ENCODE measurements around the gene CYTH4. TPM values are rescaled to one million over a fixed set of nuclear protein-coding genes. Genes with fewer than 3 reads are reported as not detected.
A peak's percentile ranks its signal among the peaks of the same experiment; 100 is the strongest.

The CYTH4 gene
- total and polyA plus RNA-seq, 4 donors, result 10.5 to 84.2 (median 35.0) TPM

- Histone ChIP-seq H3K4me3 (no peak overlapping the region), H3K27ac (ENCODE audit: low read depth in 1 of 2, low read length in 1 of 2) (peak overlapping the region in 1 of 2 donors; percentile 58), H3K9ac (ENCODE audit: insufficient read depth in 1 of 2, low read length in 2 of 2) (no peak overlapping the region), H3K27me3 (ENCODE audit: control insufficient read depth in 3 of 3, insufficient read depth in 3 of 3, low read length in 2 of 3) (peaks cover 0 to 3% (median 0%) of the 10 kb centered on the region in 3 donors), H3K36me3 (ENCODE audit: control insufficient read depth in 4 of 4, insufficient read depth in 4 of 4, low read length in 4 of 4) (peaks cover 0 to 8% (median 0%) of the 10 kb centered on the region in 4 donors), H3K4me1 (ENCODE audit: control insufficient read depth in 5 of 5, insufficient read depth in 5 of 5, low read length in 5 of 5) (no peaks in the 10 kb centered on the region), H3K9me3 (ENCODE audit: control insufficient read depth in 4 of 4, insufficient read depth in 3 of 4, low read length in 3 of 4) (no peaks in the 10 kb centered on the region)
- no peak for TF ChIP-seq CTCF (IDR thresholded peaks at IDR 0.05; ENCODE audit: control extremely low read depth, extremely low read depth)
- WGBS, 2 donors, result 57 to 74% methylated on average over 4 of the region's 4 CpGs
- DNase-seq, result no peak
- no peak for ATAC-seq (ENCODE audit: insufficient read depth, low FRiP score)
These were observed 17.7 kb downstream of the CYTH4 start for GRCh38 chr22:37299969-37300509.

DNA sequence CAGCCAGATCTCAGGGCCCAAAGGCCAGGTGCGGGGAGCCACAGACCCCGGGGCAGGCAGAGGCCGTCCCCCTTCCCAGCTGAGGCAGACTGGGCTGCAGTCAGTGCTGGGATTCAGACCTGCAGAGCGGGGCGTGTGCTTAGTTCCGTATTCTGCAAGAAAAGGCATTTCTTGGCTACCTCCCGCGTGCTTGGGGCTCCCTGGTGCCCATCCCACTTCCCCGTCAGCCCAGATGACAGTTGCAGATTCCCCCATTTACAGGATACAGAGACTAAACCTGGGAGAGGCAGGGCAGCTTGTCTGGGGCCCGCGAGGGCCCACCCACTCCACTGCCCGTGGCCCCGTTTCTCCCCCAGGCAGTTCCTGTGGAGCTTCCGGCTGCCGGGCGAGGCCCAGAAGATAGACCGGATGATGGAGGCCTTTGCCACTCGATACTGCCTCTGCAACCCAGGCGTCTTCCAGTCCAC is 18.3 kb downstream of the CYTH4 start:
- DNase-seq (no peak), ATAC-seq (ENCODE audit: insufficient read depth, low FRiP score) (no peak)
- Histone ChIP-seq H3K9me3 (ENCODE audit: control insufficient read depth in 4 of 4, insufficient read depth in 3 of 4, low read length in 3 of 4) (no peaks in the 10 kb centered on the region), H3K4me1 (ENCODE audit: control insufficient read depth in 5 of 5, insufficient read depth in 5 of 5, low read length in 5 of 5) (no peaks in the 10 kb centered on the region), H3K4me3 (no peak overlapping the region), H3K36me3 (ENCODE audit: control insufficient read depth in 4 of 4, insufficient read depth in 4 of 4, low read length in 4 of 4) (peaks cover 0 to 6% (median 0%) of the 10 kb centered on the region in 4 donors), H3K27me3 (ENCODE audit: control insufficient read depth in 3 of 3, insufficient read depth in 3 of 3, low read length in 2 of 3) (no peaks in the 10 kb centered on the region), H3K9ac (ENCODE audit: insufficient read depth in 1 of 2, low read length in 2 of 2) (no peak overlapping the region), H3K27ac (ENCODE audit: low read depth in 1 of 2, low read length in 1 of 2) (peak overlapping the region in 1 of 2 donors; percentile 58)
- 14 to 42% methylated on average over 19 of the region's 19 CpGs for WGBS, 2 donors
- TF ChIP-seq CTCF (IDR thresholded peaks at IDR 0.05; ENCODE audit: control extremely low read depth, extremely low read depth), result no peak

- Histone ChIP-seq H3K4me3 (no peak overlapping the region), H3K36me3 (ENCODE audit: control insufficient read depth in 4 of 4, insufficient read depth in 4 of 4, low read length in 4 of 4) (peaks cover 0 to 4% (median 0%) of the 10 kb centered on the region in 4 donors), H3K27ac (ENCODE audit: low read depth in 1 of 2, low read length in 1 of 2) (peak overlapping the region in 1 of 2 donors; percentile 58), H3K9me3 (ENCODE audit: control insufficient read depth in 4 of 4, insufficient read depth in 3 of 4, low read length in 3 of 4) (no peaks in the 10 kb centered on the region), H3K27me3 (ENCODE audit: control insufficient read depth in 3 of 3, insufficient read depth in 3 of 3, low read length in 2 of 3) (no peaks in the 10 kb centered on the region), H3K4me1 (ENCODE audit: control insufficient read depth in 5 of 5, insufficient read depth in 5 of 5, low read length in 5 of 5) (no peaks in the 10 kb centered on the region), H3K9ac (ENCODE audit: insufficient read depth in 1 of 2, low read length in 2 of 2) (no peak overlapping the region)
- DNase-seq (no peak), ATAC-seq (ENCODE audit: insufficient read depth, low FRiP score) (no peak)
- WGBS, 2 donors, result 67 to 83% methylated on average over 6 of the region's 6 CpGs
- TF ChIP-seq CTCF (IDR thresholded peaks at IDR 0.05; ENCODE audit: control extremely low read depth, extremely low read depth), result no peak
These were observed 19.0 kb downstream of the CYTH4 start for GRCh38 chr22:37301144-37301830.
